ENCODE results near the gene FOXP1.
A peak's percentile ranks its signal among the peaks of the same experiment; 100 is the strongest.

Gene FOXP1

DNA sequence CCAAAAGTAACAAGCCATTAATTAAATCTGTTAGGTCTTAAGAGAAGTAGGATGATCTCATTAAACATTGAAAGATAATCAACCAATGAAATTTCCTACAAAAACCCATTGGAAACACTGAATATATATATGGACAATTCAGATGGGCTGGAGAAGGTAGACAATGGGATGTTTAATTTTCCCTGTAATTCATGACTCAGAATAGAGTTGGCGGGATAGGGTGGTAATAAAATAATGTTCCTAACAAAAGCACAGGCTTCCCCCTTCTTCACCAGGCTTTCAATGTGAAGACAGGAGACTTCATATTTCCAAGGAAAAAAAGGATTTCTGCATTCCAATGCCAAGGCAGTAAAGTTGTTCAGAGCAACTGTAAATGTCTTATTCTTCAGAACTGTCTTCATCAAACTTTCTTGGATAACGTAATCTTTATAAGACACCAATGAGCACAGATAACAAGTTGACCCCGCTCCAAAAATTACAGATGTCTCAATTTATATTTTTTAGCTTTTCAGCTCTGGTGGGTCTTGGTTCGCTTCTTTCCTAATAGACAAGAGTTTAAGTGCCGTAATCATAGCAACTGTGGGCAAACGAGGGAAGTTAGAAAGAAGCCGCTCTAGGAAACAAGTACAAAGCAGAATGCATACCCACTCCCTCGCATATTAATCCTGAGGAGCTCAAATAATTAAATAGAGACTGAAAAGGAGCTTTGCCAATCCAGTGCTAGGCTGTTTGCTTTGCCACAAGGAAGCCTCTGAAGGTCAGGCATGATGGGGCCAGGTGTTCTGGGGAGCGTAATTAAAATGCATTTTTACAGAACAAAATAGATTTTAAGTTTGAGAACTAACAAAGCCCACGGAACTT, 377.0 kb downstream of the FOXP1 start:
- TF ChIP-seq, protein P1, sequence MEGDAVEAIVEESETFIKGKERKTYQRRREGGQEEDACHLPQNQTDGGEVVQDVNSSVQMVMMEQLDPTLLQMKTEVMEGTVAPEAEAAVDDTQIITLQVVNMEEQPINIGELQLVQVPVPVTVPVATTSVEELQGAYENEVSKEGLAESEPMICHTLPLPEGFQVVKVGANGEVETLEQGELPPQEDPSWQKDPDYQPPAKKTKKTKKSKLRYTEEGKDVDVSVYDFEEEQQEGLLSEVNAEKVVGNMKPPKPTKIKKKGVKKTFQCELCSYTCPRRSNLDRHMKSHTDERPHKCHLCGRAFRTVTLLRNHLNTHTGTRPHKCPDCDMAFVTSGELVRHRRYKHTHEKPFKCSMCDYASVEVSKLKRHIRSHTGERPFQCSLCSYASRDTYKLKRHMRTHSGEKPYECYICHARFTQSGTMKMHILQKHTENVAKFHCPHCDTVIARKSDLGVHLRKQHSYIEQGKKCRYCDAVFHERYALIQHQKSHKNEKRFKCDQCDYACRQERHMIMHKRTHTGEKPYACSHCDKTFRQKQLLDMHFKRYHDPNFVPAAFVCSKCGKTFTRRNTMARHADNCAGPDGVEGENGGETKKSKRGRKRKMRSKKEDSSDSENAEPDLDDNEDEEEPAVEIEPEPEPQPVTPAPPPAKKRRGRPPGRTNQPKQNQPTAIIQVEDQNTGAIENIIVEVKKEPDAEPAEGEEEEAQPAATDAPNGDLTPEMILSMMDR (IDR thresholded peaks at IDR 0.05), result no peak
- no peaks in the 10 kb centered on the region for H3K36me3 ChIP-seq
- no peak overlapping the region for H3K27ac ChIP-seq
- no peaks in the 10 kb centered on the region for H3K27me3 ChIP-seq
- H3K4me1 ChIP-seq (ENCODE audit: control insufficient read depth in 1 of 2, insufficient read depth in 1 of 2, low read depth in 1 of 2, low read length in 1 of 2), result peaks cover 49 to 63% of the 10 kb centered on the region in 2 experiments
- no peak overlapping the region for H3K4me3 ChIP-seq (ENCODE audit: low read depth in 1 of 2, low read length in 1 of 2)
- no peaks in the 10 kb centered on the region for H3K9me3 ChIP-seq

DNA sequence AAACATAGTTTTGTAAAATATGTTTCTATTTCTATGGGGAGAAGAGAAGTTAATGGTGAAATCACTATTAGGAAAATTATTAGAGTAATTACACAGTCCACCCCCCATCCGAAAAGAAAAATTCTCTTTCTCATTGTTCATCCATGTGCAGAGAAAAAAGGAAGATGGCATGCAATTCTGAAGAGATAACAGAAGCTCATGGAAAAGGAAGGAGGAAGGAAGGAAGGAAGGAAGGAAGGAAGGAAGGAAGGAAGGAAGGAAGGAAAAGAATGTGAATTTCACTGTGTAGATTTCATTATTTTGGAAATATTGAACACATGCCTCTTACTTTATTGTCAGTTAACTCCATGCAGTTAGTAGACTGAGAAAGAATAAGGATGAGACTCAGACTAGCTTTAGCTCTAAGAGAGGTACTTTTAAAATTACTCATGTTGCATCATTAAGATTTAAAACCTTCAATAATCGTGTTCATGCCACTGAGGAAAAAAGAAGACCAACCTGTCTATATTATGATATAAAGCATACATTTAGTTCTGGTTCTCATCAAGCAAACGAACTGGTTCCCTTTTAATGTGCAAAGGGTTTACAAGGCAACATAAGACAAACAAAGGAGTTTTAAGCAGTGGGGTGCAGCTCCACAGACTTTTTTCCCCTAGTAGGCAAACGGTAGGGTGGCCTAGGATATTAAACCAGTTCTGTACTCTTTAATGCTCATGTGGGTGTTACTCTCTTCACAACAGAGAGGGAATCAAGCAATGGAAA, 379.6 kb downstream of the FOXP1 start:
- Histone ChIP-seq H3K27ac (peak overlapping the region; percentile 51), H3K27me3 (no peaks in the 10 kb centered on the region), H3K36me3 (no peaks in the 10 kb centered on the region), H3K4me3 (ENCODE audit: low read depth in 1 of 2, low read length in 1 of 2) (no peak overlapping the region), H3K9me3 (no peaks in the 10 kb centered on the region), H3K4me1 (ENCODE audit: control insufficient read depth in 1 of 2, insufficient read depth in 1 of 2, low read depth in 1 of 2, low read length in 1 of 2) (peaks cover 26 to 39% of the 10 kb centered on the region in 2 experiments)
- TF ChIP-seq, protein P1 (IDR thresholded peaks at IDR 0.05), result no peak

DNA sequence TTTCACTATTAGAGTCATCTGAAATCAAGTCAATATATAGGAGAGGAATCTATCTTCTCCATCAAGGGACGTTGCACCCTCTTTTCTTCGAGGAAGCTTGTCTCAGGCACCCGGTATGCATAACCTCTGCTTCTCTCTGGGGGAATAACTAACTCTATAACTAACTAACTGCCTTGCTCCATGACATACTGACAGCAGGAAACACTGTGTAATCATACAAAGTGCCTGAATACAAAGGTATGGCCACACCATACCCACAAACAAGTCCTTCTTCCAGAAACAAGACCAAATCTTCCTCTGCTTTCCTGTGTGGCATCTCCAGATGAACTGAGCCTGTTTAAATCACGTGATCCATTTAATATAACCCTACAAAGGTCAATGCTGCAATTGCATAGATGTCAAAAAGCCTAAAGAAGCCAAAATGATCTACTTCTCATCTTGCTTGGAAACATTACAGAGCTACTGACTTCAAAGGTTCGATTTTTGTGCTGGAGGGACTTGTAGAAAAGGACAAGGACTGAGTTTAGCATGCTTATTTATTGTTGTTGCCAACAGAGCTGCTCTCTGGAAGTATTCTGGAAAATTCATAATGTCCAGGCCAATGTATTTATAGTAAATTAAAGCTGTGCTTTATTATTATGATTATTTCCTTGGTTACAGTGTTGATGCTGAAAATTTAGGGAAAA, 380.5 kb downstream of the FOXP1 start:
- no peaks in the 10 kb centered on the region for H3K36me3 ChIP-seq
- H3K27me3 ChIP-seq, result no peaks in the 10 kb centered on the region
- H3K27ac ChIP-seq, result peak overlapping the region; percentile 51
- TF ChIP-seq, protein P1 (IDR thresholded peaks at IDR 0.05), result no peak
- H3K9me3 ChIP-seq, result no peaks in the 10 kb centered on the region
- no peak overlapping the region for H3K4me3 ChIP-seq (ENCODE audit: low read depth in 1 of 2, low read length in 1 of 2)
- peaks cover 20 to 30% of the 10 kb centered on the region in 2 experiments for H3K4me1 ChIP-seq (ENCODE audit: control insufficient read depth in 1 of 2, insufficient read depth in 1 of 2, low read depth in 1 of 2, low read length in 1 of 2)

DNA sequence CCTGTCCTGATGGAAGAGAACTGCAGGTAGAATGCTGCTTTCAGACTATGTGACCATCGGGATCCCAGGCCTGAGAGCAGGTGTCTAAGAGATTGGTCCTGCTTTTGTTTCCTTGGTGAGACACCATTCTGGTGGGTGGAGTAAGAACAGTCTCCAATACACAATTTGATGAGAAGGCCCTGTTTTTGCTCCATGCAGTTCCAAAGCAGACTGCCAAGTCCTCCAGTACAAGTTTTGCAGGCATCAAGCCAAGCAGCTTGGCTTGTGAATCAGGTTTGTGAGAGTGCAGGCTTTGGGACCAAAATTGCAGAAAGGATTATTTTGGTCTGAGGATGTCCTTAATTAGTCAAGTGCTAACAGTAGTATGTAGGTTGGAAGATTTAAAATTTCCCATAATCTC, 381.6 kb downstream of the FOXP1 start:
- TF ChIP-seq, protein P1 (IDR thresholded peaks at IDR 0.05), result no peak
- Histone ChIP-seq H3K27ac (no peak overlapping the region), H3K4me3 (ENCODE audit: low read depth in 1 of 2, low read length in 1 of 2) (no peak overlapping the region), H3K27me3 (no peaks in the 10 kb centered on the region), H3K9me3 (no peaks in the 10 kb centered on the region), H3K36me3 (no peaks in the 10 kb centered on the region), H3K4me1 (ENCODE audit: control insufficient read depth in 1 of 2, insufficient read depth in 1 of 2, low read depth in 1 of 2, low read length in 1 of 2) (peaks cover 20 to 29% of the 10 kb centered on the region in 2 experiments)

DNA sequence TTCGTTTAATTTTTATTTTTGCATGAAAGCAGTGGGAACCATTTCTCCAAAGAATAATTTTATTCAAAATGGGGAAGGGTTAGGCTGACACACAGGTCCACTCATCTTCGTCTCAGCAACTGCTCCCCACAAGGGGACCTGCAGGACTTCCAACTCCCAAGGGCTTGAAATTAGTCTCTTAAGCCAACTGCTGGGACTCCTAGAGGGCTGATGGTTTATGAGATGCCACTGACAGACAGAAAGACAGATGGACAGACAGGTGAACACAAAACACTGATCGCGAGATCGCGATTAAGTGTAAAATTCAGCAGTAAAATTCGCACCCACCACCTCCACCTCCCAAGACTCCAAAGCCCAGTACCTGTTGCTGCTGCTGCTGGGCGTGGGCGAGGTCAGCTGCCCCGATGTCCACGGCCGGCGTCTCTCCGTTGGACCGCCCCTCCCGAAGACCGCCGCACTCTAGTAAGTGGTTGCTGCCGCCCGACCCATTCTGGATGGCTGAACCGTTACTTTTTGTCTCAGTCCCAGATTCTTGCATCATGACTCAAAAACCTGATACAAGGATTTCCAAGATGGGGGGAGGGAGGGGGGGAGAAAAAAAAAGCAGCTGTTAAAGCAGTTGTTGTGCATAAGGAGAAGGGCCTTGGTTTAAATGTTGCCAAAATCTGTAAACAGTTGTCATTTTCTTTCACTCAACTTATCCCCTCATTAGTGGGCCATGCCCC, 385.5 kb downstream of the FOXP1 start:
- Histone ChIP-seq H3K27ac (no peak overlapping the region), H3K27me3 (no peaks in the 10 kb centered on the region), H3K36me3 (peaks cover 12% of the 10 kb centered on the region), H3K9me3 (no peaks in the 10 kb centered on the region), H3K4me3 (ENCODE audit: low read depth in 1 of 2, low read length in 1 of 2) (no peak overlapping the region), H3K4me1 (ENCODE audit: control insufficient read depth in 1 of 2, insufficient read depth in 1 of 2, low read depth in 1 of 2, low read length in 1 of 2) (peaks cover 3 to 7% of the 10 kb centered on the region in 2 experiments)
- TF ChIP-seq, protein P1 (IDR thresholded peaks at IDR 0.05), result no peak
